ENCODE results near the gene SNTG2.

DNA sequence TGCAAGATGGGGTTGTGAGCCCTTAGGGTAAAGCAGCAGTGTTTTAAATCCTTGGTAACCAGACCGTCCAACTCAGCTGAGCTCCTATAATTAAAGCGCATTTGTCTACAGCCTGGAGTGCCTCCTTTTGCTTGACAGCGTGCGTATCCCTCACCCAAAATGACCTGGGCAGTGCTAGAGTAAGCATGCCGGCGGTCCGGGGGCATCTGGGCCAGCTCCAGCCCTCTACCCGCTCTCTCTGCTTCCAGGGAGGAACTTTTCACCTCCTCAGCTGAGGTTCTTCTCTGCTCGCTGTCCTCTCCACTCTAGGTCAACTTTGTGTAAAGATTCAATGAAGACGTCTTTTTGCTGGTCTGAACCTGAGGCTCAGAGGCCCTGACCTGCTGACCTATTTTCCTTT lies 360.2 kb downstream of the SNTG2 start:
- TF ChIP-seq, protein P1, sequence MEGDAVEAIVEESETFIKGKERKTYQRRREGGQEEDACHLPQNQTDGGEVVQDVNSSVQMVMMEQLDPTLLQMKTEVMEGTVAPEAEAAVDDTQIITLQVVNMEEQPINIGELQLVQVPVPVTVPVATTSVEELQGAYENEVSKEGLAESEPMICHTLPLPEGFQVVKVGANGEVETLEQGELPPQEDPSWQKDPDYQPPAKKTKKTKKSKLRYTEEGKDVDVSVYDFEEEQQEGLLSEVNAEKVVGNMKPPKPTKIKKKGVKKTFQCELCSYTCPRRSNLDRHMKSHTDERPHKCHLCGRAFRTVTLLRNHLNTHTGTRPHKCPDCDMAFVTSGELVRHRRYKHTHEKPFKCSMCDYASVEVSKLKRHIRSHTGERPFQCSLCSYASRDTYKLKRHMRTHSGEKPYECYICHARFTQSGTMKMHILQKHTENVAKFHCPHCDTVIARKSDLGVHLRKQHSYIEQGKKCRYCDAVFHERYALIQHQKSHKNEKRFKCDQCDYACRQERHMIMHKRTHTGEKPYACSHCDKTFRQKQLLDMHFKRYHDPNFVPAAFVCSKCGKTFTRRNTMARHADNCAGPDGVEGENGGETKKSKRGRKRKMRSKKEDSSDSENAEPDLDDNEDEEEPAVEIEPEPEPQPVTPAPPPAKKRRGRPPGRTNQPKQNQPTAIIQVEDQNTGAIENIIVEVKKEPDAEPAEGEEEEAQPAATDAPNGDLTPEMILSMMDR (IDR thresholded peaks at IDR 0.05) = no peak
- TF ChIP-seq POLR2A (IDR thresholded peaks at IDR 0.05) = no peak

Data from esophagus squamous epithelium (tissue), 4 donors.